ENCODE measurements around the gene MORN1.

GRCh38 chr1:2314803-2315673 lies 76.3 kb downstream of the MORN1 start:
- TF ChIP-seq CTCF (IDR thresholded peaks at IDR 0.05) (peak in 1 of 3 donors; percentile 30), POLR2A (IDR thresholded peaks at IDR 0.05) (no peak)
